ENCODE results near the gene PSORS1C2.

The PSORS1C2 gene

GRCh38 chr6:31135710-31136109 lies 3.2 kb downstream of the PSORS1C2 start:
- DNase-seq: no peak

DNA sequence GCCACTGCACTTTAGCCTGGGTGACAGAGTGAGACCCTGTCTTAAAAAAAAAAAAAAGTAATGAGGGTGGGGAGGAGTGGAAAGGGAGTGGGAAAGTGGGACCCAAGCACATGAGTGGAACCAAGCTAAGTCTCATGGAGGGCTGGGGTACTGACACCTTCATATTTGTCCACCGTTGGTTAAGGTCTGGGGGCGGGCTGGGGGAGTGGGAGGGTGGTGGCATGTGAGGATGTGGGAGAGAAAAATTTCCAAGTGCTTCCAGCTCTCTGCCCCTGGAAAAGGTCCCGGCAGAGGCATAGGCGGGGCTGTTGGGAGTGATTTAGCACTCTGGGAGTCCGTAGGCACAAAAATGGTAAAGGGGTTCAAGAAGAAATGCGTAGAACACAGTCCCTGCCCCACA lies 6.1 kb downstream of the PSORS1C2 start:
- DNase-seq: no peak

GRCh38 chr6:31131595-31131994 lies 7.3 kb downstream of the PSORS1C2 start:
- DNase-seq: no peak

GRCh38 chr6:31130751-31131150 lies 8.1 kb downstream of the PSORS1C2 start:
- DNase-seq: no peak

- DNase-seq: no peak
These were observed 9.7 kb downstream of the PSORS1C2 start for GRCh38 chr6:31129130-31129529.

DNA sequence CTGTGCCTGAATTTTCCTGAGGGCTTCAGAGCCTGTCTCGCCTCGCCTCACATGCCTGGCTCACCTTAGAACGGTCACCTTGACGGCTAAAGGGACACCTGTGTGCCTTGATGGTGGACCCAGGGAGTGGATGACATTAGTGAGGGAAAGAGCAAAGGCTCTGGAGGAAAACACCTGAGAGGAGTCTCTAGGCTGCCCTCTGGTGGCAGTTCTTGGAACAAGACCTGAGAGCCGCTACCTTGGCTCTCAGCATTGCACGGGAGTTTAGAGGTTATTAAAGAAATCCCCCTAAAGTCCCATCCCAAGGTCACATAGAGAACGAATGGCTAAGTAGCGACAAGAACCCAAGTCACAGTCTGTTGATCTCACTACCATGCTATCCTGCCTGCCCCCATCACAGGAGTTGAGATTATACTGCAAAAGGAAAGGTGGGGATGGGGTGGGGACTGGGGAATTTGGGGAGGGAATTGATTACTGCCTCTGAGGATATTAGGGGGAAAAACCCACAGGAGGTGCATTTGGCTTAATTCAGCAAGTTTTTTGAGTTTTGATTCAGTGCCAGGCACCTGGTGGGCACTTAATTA lies 10.7 kb downstream of the PSORS1C2 start:
- DNase-seq: no peak

DNA sequence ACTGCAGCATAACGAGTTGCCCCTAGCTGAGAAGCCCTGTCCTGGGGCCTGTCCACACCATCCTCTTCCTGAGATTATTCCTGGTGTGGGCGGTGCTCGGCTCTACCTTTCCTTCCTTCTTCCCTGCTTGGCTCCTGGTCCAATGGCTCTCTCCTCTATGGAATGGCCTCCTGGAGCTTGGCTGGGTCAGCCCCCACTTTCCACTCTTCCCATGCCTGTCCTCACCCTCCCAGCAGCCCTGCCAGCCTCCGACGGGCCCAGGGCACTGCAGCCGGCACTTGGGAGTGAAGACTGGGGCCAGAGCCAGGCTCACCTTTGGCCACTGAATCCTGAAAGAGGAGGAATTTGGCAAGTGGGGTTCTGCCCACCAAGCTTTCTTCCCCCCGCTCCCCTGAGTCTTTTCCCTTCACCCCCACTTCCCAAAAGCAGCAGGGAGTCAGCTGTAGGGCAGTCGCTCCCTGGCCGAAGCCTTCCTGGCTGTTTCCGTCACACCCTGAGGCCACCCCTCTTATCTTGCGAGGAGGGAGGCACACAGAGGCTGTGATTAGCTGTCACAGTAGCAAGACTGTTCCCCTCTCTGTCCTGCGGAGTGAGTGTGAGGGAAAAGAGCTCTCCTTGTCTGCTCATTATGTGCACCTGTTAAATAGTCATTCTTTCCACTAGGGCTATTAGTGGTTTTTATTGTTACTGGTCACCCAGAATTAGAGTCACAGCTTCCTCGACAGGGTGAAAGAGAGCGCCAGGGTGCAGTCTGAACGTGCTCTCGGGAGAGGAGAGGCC lies 12.3 kb downstream of the PSORS1C2 start:
- no peak for DNase-seq

DNA sequence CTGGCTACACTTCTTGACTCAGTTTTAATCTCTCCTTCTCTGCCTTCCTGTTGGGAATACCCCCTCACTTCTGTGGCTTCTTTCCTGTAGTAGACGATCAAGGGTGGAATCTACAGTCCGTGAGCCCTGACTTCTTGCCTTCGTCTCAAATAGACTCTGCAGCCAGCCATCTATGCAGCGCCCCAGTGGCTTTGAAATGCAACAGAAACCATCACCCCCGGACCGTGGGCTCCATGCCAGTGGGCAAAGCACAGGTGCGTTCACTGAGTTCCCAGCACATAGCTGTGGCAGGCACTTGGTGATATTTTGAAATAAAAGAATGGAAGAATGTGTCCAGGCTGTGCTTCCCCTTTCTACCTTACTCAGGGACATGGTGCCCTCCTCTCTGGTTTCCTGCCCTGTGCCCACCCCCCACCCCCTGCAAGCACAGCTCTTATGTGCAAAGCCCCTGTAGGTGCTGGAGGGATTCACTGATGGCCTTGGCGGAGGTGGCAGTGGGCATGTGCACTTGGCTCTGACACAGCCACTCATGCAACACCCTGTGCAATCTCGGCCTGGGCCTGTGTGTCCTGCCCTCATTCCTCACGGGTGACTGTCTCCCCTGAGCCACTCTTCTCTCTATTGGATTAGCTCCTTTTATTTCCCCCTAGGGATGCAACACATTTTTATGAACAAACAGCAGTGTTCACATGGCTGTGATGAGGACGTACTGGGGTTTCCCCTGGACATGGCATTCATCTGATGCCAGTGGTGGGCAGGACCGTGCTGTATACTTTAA lies 13.1 kb downstream of the PSORS1C2 start:
- DNase-seq: no peak

DNA sequence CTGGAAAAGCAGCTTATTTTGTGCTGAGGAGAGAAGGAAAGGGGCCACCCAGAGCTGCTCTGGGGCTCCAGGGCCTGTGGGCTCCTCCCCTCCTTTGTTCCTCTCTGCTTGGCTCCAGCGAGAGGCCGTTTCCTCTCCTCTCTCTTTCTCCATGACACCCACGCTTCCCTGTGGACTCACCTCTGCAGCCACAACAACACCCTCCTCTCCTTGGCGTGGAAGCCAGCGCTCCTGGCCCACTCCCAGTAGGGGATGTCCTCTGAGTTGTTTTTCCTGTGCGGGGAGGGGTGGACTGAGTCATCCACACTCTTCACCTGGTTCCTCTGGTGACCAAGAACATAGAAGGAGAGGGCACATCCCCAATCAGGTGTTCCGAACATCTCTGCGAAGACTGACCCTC lies 13.7 kb downstream of the PSORS1C2 start:
- no peak for DNase-seq

DNA sequence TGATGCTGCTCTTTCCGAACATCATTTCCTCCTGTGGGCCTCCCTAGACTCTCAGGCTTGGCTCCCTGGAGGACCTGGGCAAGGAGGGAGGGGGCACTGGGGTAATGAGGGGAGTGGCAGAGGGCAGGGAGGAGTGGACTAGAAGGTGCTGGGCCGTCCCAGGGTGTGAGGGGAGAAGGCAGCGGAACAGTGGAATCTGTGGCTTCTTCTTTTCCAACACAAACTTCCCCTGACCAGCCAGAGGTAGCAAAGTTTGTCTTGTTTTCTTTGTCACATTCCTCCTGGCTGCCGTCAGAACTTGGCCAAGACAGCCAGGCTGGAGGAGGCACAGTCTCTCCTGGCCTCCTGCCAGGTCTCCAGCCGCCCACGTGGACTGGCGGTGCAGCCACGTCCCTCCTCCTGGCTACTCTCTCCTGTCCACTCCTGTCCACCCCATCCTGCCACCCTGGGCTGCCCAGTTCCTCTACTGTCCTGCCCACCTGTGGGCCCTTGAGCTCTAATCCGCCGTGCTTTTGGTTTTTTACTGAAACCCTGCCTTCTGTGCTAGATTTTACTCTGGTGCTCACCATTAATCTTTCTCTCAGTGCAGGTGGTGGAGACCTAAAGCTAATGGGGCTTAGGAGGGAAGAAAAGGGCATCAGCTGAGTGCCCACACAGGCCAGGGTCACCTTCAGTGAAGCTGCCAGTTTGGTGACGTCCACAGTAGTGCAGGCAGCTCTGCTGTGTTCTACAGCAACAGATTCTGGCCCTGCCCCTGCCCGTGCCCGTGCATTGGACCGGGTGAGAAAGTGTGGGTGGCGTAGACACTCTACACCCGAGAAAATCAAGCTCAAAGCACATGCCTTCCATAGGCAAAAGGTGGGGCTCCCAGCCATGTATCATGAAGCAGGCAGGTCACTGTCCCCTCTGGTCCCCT lies 15.8 kb downstream of the PSORS1C2 start:
- DNase-seq: no peak

- no peak for DNase-seq
These were observed 17.6 kb downstream of the PSORS1C2 start for GRCh38 chr6:31121131-31121790.

GRCh38 chr6:31120151-31120915 lies 18.5 kb downstream of the PSORS1C2 start, which contains the start of gene CDSN:
CDSN (minus strand) TSS chr6:31120446; CDS start chr6:31120419, 27 bp downstream.
- DNase-seq: no peak

DNA sequence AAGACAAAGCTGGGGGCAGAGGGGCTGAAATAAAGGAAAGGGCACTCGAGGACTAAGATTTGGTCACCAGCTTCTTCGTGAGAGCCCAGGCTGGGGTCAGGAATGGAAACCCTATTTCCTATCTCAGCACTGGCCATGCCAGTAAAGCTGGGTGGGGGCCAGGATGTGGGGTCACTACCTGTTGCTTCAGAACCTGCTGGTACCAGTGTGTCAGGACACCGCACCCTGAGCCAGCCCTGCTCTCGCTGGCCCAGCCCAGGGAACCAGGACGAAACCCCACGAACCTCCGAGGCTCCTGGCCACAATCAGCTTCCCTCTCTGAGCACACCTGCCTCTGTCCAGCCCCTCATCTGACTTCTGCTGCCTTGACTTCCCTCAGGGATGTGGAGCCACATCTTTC lies 20.7 kb downstream of the PSORS1C2 start:
- DNase-seq: no peak

DNA sequence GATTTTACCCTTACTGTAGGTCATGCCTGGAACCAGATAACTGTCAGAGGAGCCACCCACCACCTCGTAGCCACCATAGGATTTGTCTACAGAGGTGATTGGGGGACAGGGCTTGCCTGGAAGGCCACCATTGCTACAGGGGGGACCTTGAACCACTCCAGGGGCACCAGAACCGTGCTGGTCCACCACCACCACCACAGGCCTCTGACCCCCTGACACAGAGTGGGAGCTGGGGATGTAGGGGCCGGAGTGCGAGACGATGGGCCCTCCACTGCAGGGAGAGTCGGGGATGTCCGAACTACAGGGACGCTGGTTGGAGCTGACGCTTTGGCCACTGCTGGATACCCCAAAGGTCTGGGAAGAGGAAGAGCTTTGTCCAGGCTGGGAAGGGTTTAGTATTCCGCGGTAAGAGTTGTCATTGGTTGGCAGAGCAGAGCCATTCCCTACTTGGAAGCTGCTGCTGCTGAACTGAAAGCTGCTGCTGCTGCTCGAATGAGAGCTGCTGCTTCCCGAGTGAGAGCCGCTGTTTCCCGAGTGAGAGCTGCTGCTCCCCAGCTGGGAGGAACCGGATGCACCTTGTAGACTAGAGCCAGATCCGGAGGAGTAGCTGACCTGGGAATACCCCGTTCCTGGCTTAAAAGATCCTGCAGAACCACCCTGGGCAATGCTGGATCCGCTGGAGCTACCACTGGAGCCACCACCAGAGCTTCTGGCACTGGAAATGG lies 22.0 kb downstream of the PSORS1C2 start:
- no peak for DNase-seq

DNA sequence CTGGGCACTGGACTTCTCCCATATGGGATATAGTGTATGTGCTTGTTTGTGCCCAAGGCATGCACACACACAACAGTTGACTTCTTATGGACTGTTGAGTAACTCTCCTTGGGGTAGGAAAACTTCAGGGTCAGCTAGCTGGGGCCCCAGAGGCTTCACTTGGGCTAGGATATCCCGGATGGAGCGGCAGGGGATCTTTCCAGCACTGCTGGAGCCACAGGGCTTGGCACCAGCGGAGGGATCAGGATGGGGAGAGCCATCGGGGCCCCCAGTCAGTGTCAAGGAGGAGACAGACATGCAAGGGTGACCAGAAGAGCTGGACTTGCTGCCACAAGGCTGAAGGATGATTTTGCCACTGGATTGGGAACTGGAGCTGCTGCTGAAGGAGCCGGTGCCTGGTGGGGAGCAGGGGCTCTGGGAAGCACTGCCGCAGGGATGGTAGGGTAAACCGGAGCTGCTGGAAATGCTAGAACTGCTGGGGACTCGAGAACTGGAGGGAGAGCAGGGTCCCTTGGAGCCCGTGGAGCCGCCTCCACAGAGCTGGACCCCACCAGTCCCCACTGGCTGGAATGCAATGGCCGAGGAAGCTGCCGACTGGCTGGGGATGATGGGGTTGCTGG lies 22.8 kb downstream of the PSORS1C2 start:
- DNase-seq: no peak

DNA sequence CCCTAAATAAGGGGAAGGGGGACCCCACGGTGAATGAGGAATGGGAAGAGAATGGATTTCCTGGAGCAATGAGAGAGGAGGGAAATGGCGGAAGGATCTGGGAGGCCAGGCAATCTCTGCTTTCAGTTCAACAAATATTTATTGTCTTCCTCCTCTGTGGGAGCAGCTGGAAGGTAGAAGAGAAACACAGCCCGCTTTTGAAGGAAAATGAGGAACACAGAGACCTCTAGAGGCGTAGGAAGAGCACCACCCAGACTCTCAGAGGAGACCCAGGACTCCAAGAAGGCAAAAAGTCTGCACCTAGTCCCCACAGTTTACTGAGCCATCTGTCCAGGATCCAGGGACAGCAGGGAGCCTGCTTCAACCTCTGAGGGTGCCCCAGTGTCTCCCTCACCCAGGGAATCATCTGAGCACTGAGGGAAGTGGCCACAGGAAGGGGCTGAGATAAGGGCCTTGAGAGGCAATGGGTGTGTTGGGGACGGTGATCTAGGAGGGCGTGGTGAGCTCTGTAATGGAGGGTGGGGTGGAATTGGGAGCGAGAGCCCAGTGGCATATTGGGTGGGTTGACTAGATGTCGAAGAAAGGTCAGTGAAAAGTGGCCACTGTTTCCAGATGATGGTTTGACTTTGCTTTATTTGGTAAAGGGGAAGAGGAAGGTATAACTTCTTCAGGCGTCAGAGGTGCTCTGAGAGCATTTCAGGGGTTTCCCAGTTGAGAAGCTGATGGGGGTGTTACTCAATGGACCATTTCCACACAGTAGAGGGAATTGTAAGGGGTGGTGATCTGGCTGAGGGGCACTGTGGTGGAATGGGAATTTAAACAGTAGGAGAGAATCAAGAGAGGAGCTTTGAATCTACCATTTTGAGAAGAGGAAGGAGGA lies 23.7 kb downstream of the PSORS1C2 start:
- no peak for DNase-seq

- no peak for DNase-seq
These were observed 24.4 kb downstream of the PSORS1C2 start, which contains the start of gene PSORS1C1 for GRCh38 chr6:31114541-31114878. PSORS1C1 (plus strand) TSS chr6:31114800; CDS start chr6:31129633, 14,833 bp downstream.

DNA sequence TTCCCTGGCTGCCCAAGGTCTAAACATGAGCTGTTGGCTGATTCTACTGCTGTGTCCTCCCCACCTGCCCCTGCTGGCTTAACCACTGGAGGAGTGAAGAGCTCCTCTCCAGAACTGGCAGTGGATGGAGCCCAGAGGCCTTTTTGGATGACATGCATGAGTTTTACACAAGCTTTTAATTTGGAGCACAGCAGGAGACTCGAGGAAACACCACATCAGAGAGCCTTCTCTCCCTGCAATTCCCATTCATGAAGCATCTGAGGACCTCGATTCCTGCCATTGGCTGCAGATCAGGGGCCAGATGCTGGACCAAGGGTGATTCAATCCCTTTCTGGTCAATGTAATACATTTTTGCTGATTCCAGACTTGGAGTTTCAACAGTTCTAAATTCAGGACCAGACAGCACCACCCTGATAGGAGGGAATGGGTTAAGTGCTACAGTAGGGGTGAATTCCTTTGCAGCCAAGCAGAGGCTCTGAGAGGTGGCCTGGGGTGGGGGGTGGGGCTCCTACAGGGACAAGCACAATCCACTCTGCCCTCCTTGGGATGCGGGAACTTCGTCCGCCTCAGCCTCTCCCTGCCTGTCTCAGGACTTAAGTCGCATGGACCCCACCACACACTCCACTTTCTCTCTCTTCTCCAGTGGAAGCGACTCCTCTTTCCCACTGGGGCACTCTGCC lies 24.9 kb downstream of the PSORS1C2 start:
- DNase-seq: no peak

GRCh38 chr6:31112478-31112877 lies 26.4 kb downstream of the PSORS1C2 start, which contains the start of gene C6orf15:
C6orf15 (minus strand) TSS chr6:31112575; CDS start chr6:31112555, 20 bp downstream.
- no peak for DNase-seq

All from NCI-H524 treated with DMSO at 0.1 percent for 48 hours (cell line).